Thoracic aorta (tissue), 2 donors: ENCODE measurements around the gene METTL1. TPM values are rescaled to one million over a fixed set of nuclear protein-coding genes. Genes with fewer than 3 reads are reported as not detected.
"Not testable (repeated sequence)": the region's sequence is repeated elsewhere in the genome, so short reads cannot be mapped to it uniquely, and the experiment has no call there.

Source experiments
- ATAC-seq: fragments of 150-250 bp; one replicate; pipeline ENCODE4 v1.8.0; 2017; ENCODE audit warnings: low read depth; ENCODE audit not compliant: insufficient number of reproducible peaks, low FRiP score
- DNase-seq: peaks from one replicate; pipeline ENCODE4 v3.0.0-alpha.2; 2020; ENCODE audit warnings: low spot score
- H3K27ac ChIP-seq, 2 donors: fragments of 200-600 bp; sonication (generic); 1 replicate in 1 of 2; 2 replicates in 1 of 2; pipeline ENCODE4 v1.5.1; 2016; ENCODE audit warnings: mild to moderate bottlenecking in 2 of 2, moderate library complexity in 2 of 2
- H3K27me3 ChIP-seq: fragments of 200-600 bp; sonication (generic); replicated peaks from 2 replicates; pipeline ENCODE4 v1.6.0; 2016; ENCODE audit warnings: mild to moderate bottlenecking; ENCODE audit not compliant: insufficient read depth
- H3K36me3 ChIP-seq: fragments of 200-600 bp; sonication (generic); one replicate; pipeline ENCODE4 v1.5.1; 2016
- H3K4me1 ChIP-seq, 2 donors: fragments of 200-600 bp; sonication (generic); 1 replicate in 1 of 2; 2 replicates in 1 of 2; pipeline versions ENCODE4 v1.5.1 to v1.6.0; 2016; ENCODE audit warnings: low read depth in 2 of 2, mild to moderate bottlenecking in 1 of 2; ENCODE audit not compliant: control insufficient read depth in 1 of 2
- H3K4me3 ChIP-seq: fragments of 200-600 bp; sonication (generic); 2 replicates; pipeline ENCODE4 v1.5.1; 2016; ENCODE audit warnings: mild to moderate bottlenecking
- H3K9me3 ChIP-seq: fragments of 200-600 bp; sonication (generic); 2 replicates; pipeline ENCODE4 v1.5.1; 2016
- total RNA-seq, 2 donors: library from RNA; depleted of rRNA; stranded (reverse); fragments of >200 nt; gene quantifications; one replicate each; pipeline versions ENCODE4 v1.1.0 to v1.2.3, GENCODE V29; 2016
- TF ChIP-seq, protein P1 (sequence below): fragments of 200-600 bp; sonication (generic); IDR thresholded peaks from one replicate; pipeline ENCODE4 v1.5.1; 2019; ENCODE audit warnings: antibody characterized with exemption

METTL1 gene
- total RNA-seq, 2 donors from 2014 or later, result 10.4 to 13.5 TPM

DNA sequence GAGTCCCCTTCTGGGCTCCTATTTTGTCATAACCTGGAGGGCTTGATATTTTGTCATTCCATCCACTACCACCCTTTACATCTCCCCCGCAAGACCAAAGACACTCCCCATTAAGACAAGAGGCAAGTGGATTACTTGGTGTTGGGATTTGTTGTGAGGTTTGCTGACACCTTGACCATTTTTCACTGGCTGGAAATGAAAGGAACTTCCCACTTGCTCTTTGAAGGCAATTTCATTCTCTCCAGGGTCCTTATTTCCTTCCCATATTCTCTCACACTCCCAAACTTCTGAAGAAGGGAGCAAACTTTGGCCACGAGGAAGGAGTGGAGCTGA, 48.3 kb downstream of the METTL1 start:
- DNase-seq (no peak), ATAC-seq (no peak)
- Histone ChIP-seq H3K4me1 (peaks cover 0 to 19% of the 10 kb centered on the region in 2 donors), H3K27ac (no peak overlapping the region), H3K4me3 (no peak overlapping the region), H3K36me3 (peaks cover 32% of the 10 kb centered on the region), H3K27me3 (no peaks in the 10 kb centered on the region), H3K9me3 (no peaks in the 10 kb centered on the region)
- TF ChIP-seq, protein P1, sequence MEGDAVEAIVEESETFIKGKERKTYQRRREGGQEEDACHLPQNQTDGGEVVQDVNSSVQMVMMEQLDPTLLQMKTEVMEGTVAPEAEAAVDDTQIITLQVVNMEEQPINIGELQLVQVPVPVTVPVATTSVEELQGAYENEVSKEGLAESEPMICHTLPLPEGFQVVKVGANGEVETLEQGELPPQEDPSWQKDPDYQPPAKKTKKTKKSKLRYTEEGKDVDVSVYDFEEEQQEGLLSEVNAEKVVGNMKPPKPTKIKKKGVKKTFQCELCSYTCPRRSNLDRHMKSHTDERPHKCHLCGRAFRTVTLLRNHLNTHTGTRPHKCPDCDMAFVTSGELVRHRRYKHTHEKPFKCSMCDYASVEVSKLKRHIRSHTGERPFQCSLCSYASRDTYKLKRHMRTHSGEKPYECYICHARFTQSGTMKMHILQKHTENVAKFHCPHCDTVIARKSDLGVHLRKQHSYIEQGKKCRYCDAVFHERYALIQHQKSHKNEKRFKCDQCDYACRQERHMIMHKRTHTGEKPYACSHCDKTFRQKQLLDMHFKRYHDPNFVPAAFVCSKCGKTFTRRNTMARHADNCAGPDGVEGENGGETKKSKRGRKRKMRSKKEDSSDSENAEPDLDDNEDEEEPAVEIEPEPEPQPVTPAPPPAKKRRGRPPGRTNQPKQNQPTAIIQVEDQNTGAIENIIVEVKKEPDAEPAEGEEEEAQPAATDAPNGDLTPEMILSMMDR, result no peak

GRCh38 chr12:57722716-57723629, 48.9 kb downstream of the METTL1 start:
- DNase-seq (no peak), ATAC-seq (no peak)
- Histone ChIP-seq H3K4me1 (peaks cover 0 to 19% of the 10 kb centered on the region in 2 donors), H3K9me3 (no peaks in the 10 kb centered on the region), H3K4me3 (no peak overlapping the region), H3K36me3 (peaks cover 38% of the 10 kb centered on the region), H3K27me3 (no peaks in the 10 kb centered on the region), H3K27ac (no peak overlapping the region)
- TF ChIP-seq, protein P1, result no peak

DNA sequence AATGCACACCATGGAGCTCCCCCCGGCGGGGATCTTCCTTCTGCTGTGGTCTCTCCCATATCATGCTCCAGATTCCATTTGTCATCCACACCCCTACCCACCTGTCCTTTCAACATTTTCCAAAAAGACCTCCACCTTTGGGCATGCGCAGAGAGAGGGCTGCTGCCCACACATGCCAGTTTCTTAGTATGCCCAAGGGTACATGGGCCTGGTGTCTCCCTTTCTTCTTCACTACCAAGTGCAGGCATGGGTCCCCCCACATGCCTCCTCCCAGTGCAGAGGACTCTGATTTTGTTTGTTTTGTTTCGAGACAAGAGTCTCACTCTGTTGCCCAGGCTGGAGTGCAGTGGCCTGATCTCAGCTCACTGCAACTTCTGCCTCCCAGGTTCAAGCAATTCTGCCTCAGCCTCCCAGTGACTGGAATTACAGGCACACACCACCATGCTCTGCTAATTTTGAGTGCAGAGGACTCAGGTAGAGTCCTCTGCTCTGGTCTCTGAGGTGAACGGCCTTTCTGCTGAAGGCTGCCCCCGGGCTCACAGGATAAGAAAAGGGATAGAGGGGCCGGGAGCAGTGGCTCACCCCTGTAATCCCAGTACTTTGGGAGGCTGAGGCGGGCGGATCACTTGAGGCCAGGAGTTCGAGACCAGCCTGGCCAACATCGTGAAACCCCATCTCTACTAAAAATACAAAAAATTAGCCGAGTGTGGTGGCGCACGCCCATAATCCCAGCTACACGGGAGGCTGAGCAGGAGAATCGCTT, 49.9 kb downstream of the METTL1 start:
- Histone ChIP-seq H3K36me3 (peaks cover 44% of the 10 kb centered on the region), H3K4me1 (peaks cover 0 to 13% of the 10 kb centered on the region in 2 donors)
- not testable (repeated sequence) for DNase-seq, H3K4me3 ChIP-seq, ATAC-seq, H3K27ac ChIP-seq, H3K27me3 ChIP-seq, H3K9me3 ChIP-seq

- H3K36me3 ChIP-seq, result peaks cover 56% of the 10 kb centered on the region
- ATAC-seq (no peak), DNase-seq (no peak)
- TF ChIP-seq, protein P1, result no peak
- H3K9me3 ChIP-seq, result no peaks in the 10 kb centered on the region
- peaks cover 0 to 2% of the 10 kb centered on the region in 2 donors for H3K4me1 ChIP-seq
- no peak overlapping the region for H3K27ac ChIP-seq
- no peak overlapping the region for H3K4me3 ChIP-seq
- H3K27me3 ChIP-seq, result no peaks in the 10 kb centered on the region
Measured at GRCh38 chr12:57720606-57721595, 51.0 kb downstream of the METTL1 start.

- Histone ChIP-seq H3K27ac (no peak overlapping the region), H3K4me1 (no peaks in the 10 kb centered on the region), H3K9me3 (no peaks in the 10 kb centered on the region), H3K4me3 (no peak overlapping the region), H3K27me3 (no peaks in the 10 kb centered on the region), H3K36me3 (peaks cover 62% of the 10 kb centered on the region)
- TF ChIP-seq, protein P1, result no peak
- DNase-seq, result no peak
- no peak for ATAC-seq
Measured at GRCh38 chr12:57719777-57720605, 51.9 kb downstream of the METTL1 start.
